Measurements from ENCODE around the gene PBX3.

GRCh38 chr9:125752070-125752628 lies 5.0 kb downstream of the PBX3 start:
- TF ChIP-seq POLR2A (IDR thresholded peaks at IDR 0.05), result no peak
- no peak for TF ChIP-seq CTCF (IDR thresholded peaks at IDR 0.05)
